Measurements from ENCODE around the gene APOH. TPM values are rescaled to one million over a fixed set of nuclear protein-coding genes. Genes with fewer than 3 reads are reported as not detected.

The APOH gene
- total RNA-seq, 1 donor from 2014 or later = not detected

DNA sequence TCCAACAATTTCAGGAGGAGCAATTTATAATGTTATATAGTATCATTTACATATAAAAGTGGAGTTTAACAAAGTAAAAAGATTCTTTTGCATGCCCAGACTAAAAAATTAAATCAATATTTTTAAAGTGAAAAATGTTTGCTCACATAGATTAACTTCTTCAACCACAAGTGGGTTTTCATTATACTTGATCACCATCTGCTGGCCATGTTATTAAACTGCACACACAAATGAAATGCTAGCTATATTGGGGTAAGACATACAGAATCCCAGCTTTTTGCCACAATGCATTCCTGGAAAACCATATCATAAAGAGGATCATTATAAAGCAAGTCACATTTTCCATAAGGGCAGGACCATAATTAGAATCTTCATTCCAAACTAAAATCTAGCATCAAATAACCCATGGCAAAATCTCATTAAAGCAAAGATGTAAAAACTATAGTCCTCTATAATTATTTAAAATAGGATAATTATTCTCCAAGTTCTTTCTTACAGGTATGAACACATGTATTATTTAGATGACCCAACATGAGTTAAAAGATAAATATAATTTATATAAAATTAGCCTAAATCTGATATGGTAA lies 63.6 kb downstream of the APOH start:
- Mint-ChIP-seq H3K36me3 (ENCODE audit: low read depth) (peaks cover 6% of the 10 kb centered on the region), H3K9me3 (ENCODE audit: low read depth) (peaks cover 3% of the 10 kb centered on the region), H3K27me3 (ENCODE audit: low read depth) (no peaks in the 10 kb centered on the region), H3K27ac (ENCODE audit: unreplicated experiment) (no peak overlapping the region), H3K4me3 (ENCODE audit: unreplicated experiment) (no peak overlapping the region), H3K4me1 (ENCODE audit: low read depth) (peaks cover 3% of the 10 kb centered on the region)
- TF ChIP-seq, protein P1, sequence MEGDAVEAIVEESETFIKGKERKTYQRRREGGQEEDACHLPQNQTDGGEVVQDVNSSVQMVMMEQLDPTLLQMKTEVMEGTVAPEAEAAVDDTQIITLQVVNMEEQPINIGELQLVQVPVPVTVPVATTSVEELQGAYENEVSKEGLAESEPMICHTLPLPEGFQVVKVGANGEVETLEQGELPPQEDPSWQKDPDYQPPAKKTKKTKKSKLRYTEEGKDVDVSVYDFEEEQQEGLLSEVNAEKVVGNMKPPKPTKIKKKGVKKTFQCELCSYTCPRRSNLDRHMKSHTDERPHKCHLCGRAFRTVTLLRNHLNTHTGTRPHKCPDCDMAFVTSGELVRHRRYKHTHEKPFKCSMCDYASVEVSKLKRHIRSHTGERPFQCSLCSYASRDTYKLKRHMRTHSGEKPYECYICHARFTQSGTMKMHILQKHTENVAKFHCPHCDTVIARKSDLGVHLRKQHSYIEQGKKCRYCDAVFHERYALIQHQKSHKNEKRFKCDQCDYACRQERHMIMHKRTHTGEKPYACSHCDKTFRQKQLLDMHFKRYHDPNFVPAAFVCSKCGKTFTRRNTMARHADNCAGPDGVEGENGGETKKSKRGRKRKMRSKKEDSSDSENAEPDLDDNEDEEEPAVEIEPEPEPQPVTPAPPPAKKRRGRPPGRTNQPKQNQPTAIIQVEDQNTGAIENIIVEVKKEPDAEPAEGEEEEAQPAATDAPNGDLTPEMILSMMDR (IDR thresholded peaks at IDR 0.05) = peak; percentile 96
- no peak for DNase-seq (ENCODE audit: low spot score)

Other genes with a start within 250 kb of the APOH start
- 13.5 to 21.8 TPM (median 16.6 TPM) in 3 replicates for gene CEP112, start 37.3 kb downstream of the APOH start, total RNA-seq
- 51.5 to 83.1 TPM (median 54.1 TPM) in 3 replicates for gene PRKCA, start 73.2 kb upstream of the APOH start, total RNA-seq

Data from chondrocyte (in vitro differentiated cells).